Measurements from ENCODE around the gene SENP3.

DNA sequence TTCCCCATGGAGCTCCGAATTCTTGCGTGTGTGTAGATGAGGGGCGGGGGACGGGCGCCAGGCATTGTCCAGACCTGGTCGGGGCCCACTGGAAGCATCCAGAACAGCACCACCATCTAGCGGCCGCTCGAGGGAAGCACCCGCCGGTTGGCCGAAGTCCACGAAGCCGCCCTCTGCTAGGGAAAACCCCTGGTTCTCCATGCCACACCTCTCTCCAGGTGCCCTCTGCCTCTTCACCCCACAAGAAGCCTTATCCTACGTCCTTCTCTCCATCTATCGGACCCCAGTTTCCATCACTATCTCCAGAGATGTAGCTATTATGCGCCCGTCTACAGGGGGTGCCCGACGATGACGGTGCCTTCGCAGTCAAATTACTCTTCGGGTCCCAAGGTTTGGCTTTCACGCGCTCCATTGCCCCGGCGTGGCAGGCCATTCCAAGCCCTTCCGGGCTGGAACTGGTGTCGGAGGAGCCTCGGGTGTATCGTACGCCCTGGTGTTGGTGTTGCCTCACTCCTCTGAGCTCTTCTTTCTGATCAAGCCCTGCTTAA lies 617 bp upstream of the SENP3 start:
- TF ChIP-seq, protein P1, sequence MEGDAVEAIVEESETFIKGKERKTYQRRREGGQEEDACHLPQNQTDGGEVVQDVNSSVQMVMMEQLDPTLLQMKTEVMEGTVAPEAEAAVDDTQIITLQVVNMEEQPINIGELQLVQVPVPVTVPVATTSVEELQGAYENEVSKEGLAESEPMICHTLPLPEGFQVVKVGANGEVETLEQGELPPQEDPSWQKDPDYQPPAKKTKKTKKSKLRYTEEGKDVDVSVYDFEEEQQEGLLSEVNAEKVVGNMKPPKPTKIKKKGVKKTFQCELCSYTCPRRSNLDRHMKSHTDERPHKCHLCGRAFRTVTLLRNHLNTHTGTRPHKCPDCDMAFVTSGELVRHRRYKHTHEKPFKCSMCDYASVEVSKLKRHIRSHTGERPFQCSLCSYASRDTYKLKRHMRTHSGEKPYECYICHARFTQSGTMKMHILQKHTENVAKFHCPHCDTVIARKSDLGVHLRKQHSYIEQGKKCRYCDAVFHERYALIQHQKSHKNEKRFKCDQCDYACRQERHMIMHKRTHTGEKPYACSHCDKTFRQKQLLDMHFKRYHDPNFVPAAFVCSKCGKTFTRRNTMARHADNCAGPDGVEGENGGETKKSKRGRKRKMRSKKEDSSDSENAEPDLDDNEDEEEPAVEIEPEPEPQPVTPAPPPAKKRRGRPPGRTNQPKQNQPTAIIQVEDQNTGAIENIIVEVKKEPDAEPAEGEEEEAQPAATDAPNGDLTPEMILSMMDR (conservative IDR thresholded peaks at IDR 0.05 in 1 of 2, IDR thresholded peaks at IDR 0.05 in 1 of 2; ENCODE audit: extremely low read depth in 1 of 2, insufficient read depth in 1 of 2, low read depth in 1 of 2, low read length in 2 of 2), result peak; percentile 64 to 82
- TF ChIP-seq EZH2 (IDR thresholded peaks at IDR 0.05; ENCODE audit: borderline replicate concordance, low read length), result no peak

All from mammary epithelial cell (primary cell).